Hematopoietic multipotent progenitor cell treated with erythropoietin and hydrocortisone succinate and interleukin-3 and kit ligand, for 8 days (in vitro differentiated cells): Measurements from ENCODE around the gene EYA2.
A peak's percentile ranks its signal among the peaks of the same experiment; 100 is the strongest.
"Not testable (repeated sequence)": the region's sequence is repeated elsewhere in the genome, so short reads cannot be mapped to it uniquely, and the experiment has no call there.

Experiments used
- DNase-seq: peaks from one replicate; pipeline ENCODE4 v3.0.0-alpha.2; 2015

EYA2 gene

DNA sequence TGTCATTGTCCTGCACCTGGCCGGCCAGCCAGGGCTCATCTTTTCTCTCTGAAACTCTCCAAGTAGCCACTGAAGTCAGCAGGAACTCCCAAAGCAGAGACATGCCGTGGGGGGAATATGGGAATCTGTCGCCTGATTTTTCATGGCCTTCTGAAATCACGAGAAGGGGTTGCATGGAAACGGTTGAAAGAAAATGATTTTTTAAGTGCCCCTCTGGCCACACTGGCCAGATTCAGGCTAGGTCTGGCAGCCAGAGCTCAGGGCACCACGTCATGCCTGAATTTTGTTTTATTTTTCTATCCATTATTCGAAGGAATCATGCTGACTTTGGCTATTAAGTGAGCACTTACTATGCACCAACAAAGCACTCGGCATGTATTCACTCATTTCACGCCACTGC lies 65.2 kb downstream of the EYA2 start:
- DNase-seq = no peak

DNA sequence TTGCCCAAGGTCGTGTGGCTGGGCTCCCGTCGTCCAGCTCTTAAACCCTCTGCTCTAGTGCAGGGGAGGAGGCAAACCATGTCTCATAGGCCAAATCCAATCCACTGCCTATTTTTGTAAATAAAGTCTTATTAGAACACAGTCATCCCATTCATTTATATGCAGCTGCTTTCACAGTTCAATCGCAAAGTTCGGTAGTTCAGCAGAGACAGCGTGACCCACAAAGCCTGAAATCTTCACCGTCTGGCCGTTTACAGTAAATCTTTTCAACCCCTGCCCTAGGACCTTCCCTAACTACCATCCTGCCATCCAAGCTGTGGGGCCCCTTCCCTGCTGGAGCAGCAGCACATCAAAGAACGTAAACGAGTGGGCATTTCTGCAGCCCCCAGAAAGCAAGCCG lies 65.9 kb downstream of the EYA2 start:
- DNase-seq = no peak

DNA sequence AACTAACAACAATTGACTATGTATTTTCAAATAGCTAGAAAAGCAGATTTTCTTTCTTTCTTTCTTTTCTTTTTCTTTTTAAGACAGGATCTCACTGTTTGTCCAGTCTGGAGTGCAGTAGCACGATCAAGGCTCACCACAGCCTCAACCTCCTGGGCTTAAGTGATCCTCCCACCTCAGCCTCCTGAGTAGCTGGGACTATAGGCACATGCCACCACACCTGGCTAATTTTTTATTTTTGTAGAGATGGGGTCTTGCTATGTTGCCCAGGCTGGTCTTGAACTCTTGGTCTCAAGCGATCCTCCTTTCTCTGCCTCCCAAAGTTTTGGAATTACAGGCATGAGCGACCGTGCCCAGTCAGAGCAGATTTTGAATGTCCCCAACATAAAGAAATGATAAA lies 67.3 kb downstream of the EYA2 start:
- DNase-seq = not testable (repeated sequence)

DNA sequence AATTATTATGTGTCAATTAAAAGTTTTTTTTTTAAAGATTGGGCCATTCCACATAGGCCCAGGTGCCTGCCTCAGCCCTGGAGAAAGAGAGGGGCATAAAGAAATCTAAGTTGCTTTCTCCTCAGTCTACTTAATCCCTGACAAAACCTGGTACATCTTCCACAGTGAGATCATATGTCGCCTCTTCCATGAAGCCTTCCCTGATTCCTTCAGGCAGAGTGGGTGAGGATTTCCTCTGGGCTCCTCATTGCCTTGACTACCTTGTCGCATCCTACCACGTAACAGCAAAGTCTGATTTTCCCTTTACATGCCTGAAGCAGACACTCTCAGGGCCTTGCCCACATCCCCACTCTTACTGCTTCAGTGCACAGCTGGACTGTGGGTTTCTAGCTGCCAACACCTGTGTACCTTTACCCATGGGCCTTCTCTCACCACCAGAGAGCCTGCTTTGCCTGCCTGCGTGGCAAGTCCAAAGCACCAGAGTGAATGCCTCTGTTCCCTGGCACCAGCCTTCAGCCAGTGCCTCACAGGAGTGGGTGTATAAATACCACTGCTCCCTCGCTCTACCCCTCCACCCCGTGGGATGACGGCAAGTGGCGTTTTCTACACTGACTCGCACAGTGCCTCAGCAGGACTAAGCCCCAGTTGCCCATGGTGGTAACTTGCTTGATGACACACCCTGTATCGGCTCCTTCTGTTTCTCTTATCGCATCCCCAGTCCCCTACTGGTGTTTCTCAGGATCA lies 68.0 kb downstream of the EYA2 start:
- DNase-seq = no peak

DNA sequence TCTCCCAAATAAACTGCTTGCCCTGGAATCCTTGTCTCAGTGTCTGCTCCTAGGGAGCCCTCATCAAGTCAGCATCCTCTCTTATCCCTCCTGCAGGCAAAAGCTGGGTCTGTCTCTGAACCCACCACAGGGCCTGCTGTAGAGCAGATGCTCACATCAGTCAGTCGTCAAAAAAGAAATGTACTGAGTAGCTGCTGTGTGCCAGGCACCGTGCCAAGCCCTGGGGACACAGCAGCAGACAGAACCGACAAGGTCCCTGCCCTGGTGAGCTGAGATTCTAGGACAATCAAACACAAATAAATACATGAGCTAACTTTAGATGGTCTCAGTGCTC lies 68.5 kb downstream of the EYA2 start:
- DNase-seq = no peak

DNA sequence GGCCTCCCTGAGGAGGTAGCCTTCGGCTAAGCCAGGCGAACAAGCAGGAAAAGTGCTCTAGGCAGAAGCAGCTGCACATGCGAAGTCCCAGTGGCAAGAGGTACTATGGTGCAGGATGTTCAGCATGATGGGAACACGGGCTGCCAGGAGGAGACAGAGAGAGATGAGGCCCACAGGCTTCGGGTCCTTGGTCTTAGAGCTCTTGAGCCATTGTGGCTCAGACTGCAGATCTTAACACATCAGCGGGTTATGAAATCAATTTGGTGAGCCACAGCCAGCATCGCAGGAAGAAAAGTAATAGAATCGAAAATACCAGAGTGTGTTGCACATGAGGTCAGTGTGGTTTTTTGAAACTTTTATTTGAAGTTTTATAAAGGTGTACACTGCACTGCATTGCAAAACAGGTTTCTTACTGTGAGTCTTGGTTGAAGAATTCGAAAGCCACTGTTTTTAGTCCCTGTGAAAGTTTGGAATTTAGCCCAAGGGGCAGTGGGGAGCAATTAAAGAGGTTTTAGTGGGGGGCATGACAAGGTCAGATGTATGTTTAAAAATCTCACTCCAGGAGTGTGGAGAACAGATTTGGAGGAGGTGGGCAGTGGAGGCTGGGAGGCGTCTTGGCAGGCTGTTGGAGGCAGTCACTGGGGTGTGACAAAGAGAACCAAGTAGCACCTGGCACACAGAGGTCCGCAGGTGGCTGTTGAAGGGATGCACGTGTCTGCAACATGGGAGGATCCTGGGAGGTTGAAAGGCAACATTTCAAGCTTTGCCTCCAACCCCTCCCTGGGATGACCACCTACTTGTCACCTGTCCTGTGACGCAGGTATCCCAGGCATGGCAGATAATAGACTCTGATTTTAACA lies 69.3 kb downstream of the EYA2 start:
- no peak for DNase-seq

DNA sequence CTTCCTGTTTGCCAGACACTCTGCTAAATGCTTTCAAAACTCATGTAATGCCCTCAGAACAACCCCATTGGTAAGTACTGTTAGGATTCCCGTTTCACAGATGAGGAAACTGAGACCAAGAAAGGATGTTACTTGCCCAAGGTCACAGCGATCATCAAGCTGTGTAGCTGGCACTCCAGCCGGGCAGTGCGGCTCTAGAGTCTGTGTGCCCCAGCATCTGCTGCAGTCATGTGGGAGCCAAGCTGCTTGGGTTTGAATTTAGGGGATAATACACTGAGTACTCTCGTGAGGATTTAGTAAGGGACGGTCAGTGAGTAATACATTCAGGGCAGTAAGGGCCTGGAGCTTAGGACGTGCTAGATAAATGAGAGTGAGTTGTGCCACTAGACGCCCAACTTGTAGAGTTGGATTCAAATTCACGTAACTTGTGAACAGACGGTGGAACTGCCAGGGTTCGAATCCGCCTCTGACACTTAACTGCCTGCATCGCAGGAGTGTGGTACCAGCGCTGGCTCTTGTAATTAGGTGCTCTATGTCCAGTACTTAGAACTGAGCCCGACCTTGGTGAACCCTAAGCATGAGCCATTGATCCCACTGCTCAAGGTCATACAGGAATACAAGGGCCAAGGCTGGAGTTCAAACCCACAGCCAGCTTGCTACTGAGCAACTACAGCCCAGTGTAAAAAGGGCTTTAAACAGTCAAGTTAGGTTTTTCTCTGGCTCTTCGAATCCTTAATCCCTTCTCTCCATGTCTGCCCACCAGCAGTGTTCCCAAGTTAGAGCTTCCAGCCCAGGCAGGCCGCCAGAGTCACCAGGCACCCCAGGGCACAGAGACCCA lies 70.2 kb downstream of the EYA2 start:
- no peak for DNase-seq

DNA sequence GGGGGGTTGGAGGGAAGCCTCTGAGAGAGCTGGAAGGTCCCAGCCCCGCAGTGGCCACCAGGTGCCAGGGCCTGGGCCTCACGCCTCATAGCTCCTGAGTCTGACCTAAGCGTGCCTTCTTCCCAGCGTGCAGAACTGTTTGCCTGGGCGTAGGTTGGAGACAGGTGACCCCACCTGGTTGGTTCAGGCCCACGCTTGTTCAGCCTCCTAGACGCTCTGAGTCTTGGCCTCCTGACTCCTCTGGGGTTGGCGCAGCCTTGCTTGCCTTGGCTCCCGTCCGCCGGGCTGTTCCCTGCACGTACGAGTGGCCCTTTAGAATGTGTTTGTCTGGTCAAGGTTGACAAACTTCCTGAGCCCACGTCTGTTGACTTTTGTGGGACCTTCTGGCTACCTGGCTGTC lies 70.8 kb downstream of the EYA2 start:
- DNase-seq = no peak

DNA sequence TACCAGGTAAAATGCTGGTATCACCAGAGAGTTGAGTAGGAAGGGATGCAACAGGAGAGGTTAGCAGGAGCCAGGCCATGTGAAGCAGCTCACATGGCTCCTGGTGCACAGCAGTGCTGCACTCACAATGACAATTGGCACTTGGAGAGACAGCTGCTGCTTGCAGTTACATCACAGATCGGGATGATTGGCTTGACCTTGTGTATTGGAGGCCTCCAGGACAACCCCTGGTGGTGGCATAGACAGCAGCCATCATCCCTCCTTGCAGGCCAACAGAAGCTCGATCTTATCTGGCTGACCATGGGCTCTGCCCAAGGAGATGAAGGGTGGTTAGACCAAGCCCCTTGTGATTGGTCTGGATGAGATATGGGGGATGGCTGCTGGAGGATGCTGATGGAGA lies 73.0 kb downstream of the EYA2 start:
- DNase-seq = no peak

DNA sequence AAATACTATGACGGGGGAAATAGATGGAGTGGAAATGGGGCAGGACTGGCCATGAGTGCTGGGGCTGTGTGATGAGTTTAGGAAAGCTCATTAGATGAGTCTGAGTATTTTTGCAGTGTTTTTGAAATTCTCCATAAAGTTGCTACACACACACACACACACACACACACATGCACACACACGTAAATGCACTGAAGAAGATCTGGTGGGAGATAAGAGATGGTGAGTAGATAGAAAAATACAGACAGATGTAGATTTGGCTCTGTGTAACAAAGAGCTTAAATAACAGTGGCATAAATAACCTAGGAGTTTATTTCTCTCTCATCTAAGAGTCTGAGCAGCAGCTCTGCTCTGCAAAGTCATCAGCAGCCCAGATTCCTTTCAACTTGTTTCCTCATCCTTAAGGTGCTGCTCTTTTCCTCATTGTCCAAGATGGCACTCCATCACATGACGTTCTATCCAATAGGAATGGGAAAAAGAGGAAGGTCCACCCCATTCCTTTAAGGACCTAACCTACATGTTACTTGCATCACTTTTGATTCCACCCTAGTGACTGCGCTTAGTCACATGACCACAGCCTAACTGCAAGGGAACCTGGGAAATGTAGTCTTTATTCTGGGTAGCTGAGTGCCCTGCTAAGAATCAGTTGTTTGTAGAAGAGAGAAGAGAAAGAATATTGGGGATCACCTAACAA lies 76.4 kb downstream of the EYA2 start:
- DNase-seq = peak; percentile 42

DNA sequence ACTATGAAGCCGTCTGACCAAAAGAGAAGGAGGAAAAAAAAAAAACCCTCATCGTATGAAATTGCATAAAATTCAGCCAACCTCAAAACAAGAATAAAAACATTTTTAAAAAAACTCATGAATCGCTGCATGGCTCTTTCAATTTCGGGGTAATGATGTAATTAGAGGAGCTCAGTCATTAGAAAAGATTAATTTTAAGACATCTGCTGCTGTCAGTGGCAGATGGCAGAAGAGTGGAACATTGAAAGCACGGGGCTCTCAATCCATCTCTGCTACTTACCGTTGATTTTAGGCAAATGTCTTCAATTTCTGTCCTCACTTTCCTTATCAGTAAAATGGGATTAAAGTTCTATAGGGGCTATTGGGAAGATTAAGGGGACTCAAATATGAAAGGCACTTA lies 79.1 kb downstream of the EYA2 start:
- DNase-seq = no peak

DNA sequence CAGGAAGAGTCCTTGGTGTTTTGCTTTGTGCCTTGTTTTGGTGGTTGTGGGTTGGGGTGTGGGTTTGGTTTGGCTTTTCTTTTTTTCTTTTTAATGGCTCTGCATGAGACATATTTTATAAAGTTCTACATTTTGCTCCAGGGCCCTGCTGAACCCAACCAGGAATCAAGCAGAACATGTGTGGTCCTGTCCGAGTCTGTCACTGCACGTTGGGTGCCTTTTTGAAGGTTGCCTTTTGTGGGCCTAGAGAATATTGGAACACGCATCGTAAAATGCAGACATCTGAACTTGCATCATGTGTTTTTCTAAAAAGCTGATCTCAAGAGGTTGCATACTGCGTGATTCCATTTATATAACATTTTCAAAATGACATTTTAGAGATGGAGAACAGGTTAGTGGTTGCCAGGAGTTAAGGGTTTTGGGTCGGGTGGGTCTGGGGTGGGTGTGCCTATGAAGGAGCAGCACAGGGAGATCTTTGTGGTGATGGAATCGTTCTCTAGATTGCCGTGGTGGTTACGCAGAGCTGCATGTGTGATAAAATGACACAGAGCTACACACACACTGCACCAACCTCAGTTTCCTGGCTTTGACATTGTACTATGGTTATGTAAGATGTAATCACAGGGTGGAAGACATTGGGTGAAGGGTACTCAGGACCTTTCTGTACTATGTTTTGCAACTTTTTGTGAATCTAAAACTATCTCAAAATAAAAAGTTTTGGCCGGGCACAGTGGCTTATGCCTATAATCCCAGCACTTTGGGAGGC lies 80.2 kb downstream of the EYA2 start:
- no peak for DNase-seq

DNA sequence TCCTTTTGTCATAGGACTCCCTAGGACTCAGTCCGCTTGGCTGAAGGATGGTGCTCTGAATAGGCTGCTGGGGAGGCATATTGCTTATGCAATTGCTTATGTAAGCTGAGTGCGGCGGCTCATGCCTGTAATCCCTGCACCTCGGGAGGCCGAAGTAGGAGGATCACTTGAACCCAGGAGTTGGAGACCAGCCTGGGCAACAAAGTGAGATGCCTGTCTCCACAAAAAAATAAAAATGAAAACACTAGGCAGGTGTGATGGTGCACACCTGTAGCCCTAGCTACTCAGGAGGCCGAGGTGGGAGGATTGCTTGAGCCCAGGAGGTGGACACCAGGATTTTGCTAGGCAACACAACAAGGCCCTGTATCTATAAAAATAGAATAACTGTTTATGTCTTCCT lies 81.3 kb downstream of the EYA2 start:
- no peak for DNase-seq

DNA sequence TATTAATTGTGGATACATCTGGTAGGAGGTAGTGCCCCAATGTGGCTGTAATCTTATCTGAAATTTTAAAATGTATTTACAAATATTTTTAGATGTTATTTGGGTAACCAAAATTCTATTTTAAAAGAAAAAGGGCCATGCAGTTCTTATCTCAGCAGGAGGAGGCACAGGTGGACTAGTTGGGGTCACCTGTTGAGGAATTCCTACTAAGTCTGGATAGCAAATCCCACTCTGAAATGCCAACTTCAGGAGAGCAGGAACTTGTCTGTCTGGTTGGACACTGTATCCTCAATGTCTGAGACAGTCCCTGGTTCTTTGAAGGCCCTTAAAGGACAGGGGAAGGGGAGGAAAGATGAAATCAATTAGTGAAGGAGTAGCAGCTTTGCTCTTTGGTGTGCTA lies 82.6 kb downstream of the EYA2 start:
- no peak for DNase-seq

DNA sequence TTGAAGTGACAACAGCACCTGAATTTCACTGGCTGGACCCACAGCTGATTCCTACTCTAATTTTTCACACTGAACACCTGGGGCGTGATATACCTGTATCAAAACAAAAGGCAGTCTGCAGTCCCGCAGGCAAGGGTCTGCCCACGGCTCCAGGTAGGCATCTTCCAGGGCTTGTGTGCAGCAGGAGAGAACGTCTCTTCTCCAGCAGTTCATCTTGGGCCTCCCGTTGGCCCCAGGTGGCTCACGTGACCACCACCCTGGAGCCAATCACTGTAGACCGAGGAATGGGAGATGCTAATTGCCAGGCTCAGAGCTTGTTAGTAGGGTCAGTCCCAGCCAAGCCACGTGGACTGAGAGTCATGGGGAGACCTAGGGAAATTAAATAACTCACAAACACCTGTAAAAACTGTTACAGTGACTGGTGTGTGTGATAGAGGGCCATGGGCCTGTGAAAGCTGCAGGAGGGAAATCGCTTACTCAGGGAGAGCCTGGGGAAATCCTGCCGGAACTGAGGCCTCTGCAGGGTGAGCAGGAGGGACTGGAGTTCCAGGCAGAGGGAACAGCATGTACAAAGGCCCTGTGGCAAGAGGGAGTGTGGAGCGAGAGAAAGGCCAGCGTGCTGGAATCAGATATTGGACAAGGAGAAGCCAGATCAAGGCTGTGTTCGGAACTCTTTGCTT lies 83.4 kb downstream of the EYA2 start:
- no peak for DNase-seq

DNA sequence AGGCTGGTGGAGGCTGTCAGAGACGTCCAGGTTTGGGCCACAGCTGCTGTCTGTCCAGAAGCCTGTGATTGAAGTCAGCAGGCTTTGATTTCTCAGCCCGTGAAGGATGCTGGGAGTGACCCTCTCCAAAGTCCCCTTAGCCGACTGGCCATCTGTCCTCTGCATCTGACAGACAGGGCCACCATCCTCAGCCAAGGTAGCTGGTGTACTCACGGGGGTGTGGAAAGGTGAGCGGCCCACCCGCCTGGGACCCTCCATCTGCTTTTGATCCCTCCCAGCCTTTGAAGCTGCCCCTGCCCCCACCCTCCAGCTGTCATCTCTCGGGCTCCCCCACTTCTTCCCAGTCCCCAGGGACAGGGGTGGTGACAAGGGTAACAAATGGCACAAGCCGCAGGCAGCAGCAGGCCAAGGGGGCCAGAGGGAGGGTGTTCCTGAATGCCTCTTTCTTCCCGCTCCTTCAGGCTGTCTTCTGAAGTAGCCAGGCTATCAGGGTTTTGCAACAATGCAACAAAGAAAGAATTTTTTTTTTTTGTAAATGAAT lies 84.4 kb downstream of the EYA2 start:
- no peak for DNase-seq

DNA sequence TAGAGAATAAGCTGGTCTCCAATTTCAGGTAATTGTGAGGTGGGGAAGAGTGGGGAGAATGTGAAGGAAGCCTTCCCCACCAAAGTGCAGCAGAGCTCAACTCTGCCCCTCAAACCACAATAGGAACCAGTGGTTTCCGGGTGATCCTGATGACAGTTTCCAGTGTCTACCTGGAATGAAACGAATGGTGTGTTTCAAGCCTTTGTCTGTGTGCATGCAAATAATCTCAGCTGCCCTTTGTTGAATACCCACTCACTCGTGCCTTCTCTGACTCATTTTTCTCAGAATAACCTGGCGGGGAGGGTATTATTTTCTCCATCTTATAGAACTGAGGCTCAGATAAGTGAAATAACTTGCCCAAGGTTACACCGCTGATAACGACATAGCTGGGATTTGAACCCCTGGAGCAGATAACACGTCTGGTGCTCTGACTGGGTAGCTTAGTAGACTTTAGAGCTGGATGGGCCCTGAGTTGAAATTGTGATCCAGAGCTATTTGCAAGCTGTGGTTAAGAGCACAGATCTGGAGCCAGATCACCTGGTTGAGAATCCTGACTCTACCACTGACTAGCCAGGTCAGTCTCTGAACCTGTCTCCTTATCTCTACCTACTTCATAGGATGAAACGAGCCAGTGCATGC lies 85.1 kb downstream of the EYA2 start:
- peak; percentile 57 for DNase-seq

DNA sequence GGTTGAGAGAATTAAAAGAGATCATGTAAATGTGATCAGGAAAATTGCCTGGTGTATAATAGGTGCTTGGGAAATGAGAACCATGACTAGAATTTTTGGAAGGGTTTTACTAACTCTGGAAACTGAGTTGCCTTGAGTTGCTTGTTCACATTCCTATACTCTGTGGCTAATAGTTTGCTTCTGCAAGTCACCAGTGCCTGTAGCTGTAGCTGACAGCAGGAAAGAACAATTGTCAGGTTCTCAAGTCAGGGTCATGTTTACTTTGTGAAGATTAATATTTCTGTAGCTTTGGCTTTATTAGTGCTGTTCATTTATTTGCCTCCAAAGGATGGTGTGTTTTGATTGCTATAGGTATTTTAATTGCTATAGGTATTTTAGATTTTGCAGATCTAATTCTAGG lies 86.5 kb downstream of the EYA2 start:
- no peak for DNase-seq

DNA sequence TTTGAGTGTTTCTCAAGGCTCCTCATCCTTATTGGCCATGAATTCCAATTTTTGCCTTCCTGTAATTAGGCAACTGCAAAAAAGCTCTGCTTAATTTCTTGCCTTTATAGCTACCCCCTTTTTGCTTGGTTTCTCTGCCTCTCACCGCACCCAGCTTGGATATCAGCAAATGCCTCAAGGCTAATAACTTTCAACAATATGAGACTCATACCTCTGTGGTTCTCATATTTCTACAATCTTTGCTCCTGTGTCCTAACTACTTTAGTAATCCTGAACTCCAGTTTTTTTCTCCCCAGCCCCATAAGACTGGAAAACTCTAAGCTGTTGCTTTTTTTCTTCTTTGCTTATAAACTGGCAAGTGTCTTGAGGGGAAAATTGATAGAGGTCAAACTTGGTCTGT lies 88.8 kb downstream of the EYA2 start:
- DNase-seq = no peak

DNA sequence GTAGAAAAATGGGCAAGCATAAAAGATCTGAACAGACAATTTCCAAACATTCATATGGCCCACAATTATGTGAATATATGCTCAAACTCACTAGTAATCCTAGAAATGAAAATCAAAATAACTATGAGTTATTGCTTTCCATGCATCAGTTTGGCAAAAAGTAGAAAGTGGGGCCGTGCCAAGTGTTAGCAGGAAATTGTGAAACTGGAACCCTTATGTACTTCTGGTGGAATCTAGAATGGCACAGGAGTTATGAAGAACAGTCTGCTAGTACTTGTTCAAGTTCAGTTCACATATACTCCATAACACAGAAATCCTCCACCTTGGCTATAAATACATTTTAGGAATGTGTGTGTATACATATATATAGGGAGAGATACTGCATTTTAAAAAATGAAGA lies 89.8 kb downstream of the EYA2 start:
- DNase-seq = no peak

DNA sequence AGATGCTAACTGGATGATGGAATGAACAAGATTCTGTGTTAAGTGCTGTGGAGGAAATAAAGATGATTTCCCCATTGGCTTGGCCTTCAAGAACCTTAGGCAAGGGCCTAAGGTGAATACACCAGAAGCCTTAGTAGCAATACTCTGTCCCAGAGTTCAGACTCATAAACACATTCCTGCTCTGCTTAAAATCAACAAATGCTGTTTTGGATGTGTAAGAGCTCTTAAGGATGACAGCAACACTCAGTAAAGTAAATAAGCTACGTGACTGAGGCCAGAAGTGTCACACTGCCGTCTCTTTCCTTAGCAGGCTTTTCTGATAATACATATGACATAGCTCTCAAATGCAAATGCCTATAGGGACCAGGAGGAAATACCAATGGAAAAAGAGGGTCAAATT lies 90.6 kb downstream of the EYA2 start:
- DNase-seq = no peak
